ENCODE results near the gene CHST9.

GRCh38 chr18:26901020-26901419 is 284.1 kb downstream of the CHST9 start:
- TF ChIP-seq, protein P1, sequence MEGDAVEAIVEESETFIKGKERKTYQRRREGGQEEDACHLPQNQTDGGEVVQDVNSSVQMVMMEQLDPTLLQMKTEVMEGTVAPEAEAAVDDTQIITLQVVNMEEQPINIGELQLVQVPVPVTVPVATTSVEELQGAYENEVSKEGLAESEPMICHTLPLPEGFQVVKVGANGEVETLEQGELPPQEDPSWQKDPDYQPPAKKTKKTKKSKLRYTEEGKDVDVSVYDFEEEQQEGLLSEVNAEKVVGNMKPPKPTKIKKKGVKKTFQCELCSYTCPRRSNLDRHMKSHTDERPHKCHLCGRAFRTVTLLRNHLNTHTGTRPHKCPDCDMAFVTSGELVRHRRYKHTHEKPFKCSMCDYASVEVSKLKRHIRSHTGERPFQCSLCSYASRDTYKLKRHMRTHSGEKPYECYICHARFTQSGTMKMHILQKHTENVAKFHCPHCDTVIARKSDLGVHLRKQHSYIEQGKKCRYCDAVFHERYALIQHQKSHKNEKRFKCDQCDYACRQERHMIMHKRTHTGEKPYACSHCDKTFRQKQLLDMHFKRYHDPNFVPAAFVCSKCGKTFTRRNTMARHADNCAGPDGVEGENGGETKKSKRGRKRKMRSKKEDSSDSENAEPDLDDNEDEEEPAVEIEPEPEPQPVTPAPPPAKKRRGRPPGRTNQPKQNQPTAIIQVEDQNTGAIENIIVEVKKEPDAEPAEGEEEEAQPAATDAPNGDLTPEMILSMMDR (IDR thresholded peaks at IDR 0.05; ENCODE audit: low read depth, low read length) = no peak
- no peak for TF ChIP-seq EZH2phosphoT487 (IDR thresholded peaks at IDR 0.05; ENCODE audit: low read depth)

All from OCI-LY3 (cell line).